ENCODE measurements around the gene MKLN1.
"Not testable (repeated sequence)": the region's sequence is repeated elsewhere in the genome, so short reads cannot be mapped to it uniquely, and the experiment has no call there.

Gene MKLN1

DNA sequence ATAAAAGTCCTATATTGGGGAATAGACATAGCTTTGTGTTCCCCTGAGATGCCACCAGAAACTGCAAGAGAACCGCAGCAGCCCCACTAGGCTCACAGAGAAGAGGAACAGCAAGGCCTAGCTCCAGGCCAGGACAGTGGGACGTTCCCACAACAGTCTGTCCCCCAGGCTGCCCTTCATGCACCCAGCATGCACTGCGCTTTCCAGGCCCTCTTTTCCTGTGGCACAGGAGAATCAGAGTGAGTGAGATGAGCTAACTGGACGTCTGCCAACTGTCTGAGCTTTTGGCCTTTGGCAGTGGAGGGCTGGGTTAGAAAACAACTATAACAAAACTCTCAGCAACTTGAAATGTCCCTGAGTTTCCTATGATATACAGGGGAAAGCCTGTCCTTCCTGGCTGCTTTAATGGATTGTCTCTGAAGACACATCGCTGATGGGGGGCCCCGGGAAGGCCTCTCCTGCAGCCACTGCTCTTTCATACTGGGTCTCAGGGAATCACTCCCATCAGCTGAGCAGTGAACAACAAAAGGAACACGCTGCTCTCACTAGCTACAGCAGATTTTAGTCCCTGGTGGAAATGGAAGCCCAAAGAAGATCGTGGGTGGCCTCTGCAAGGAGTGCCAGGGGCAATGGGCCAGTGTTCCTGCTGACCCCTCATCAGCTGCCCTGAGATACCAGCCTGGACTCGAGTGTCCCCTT, 175.3 kb downstream of the MKLN1 start:
- no peak overlapping the region for H3K4me3 ChIP-seq (ENCODE audit: insufficient read depth, low read length, poor library complexity, severe bottlenecking)
- no peak overlapping the region for H2AFZ ChIP-seq (ENCODE audit: low read depth, low read length, severe bottlenecking)
- H3K9me3 ChIP-seq (ENCODE audit: insufficient read depth, low read length), result no peaks in the 10 kb centered on the region
- H3K79me2 ChIP-seq (ENCODE audit: insufficient read depth, low read length), result no peaks in the 10 kb centered on the region
- no peaks in the 10 kb centered on the region for H4K20me1 ChIP-seq (ENCODE audit: low read depth, low read length)
- no peaks in the 10 kb centered on the region for H3K9me2 ChIP-seq (replicated peaks; ENCODE audit: insufficient read depth, low read length)
- no peak overlapping the region for H3K4me2 ChIP-seq (ENCODE audit: low read depth, low read length, poor library complexity, severe bottlenecking)
- no peak overlapping the region for H3K9ac ChIP-seq (ENCODE audit: low read length)
- H3F3A ChIP-seq (ENCODE audit: insufficient read depth), result no peaks in the 10 kb centered on the region; the same call in 1 of the 2 replicates
- H3K27ac ChIP-seq (ENCODE audit: low read depth, low read length), result no peak overlapping the region
- no peaks in the 10 kb centered on the region for H3K36me3 ChIP-seq (ENCODE audit: low read length)
- no peak for TF ChIP-seq EZH2phosphoT487 (conservative IDR thresholded peaks at IDR 0.05; ENCODE audit: low read length)
- H3K27me3 ChIP-seq (ENCODE audit: low read length), result no peaks in the 10 kb centered on the region

DNA sequence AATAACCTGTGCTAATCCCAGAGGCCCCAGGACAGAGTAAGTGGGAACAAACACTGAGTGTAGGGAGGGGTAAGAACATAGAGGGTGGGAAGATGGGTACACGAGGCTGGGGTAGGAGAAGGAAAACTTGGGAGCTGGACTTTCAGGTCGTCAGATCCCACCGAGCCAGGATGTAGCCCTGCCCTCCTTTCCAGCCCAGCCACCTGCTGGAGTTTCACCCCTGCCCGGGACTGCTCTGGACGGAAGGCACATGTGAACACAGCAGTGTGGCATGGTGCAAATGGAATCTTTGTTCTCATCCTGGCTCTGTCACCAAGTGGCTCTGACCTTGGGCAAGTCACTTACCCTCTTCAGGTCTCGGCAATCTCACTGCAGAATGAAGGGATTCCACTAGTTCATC, 176.0 kb downstream of the MKLN1 start:
- no peak overlapping the region for H3K4me3 ChIP-seq (ENCODE audit: insufficient read depth, low read length, poor library complexity, severe bottlenecking)
- H2AFZ ChIP-seq (ENCODE audit: low read depth, low read length, severe bottlenecking), result no peak overlapping the region
- H3K36me3 ChIP-seq (ENCODE audit: low read length), result no peaks in the 10 kb centered on the region
- no peaks in the 10 kb centered on the region for H4K20me1 ChIP-seq (ENCODE audit: low read depth, low read length)
- no peak for TF ChIP-seq EZH2phosphoT487 (conservative IDR thresholded peaks at IDR 0.05; ENCODE audit: low read length)
- TF ChIP-seq, protein P1, sequence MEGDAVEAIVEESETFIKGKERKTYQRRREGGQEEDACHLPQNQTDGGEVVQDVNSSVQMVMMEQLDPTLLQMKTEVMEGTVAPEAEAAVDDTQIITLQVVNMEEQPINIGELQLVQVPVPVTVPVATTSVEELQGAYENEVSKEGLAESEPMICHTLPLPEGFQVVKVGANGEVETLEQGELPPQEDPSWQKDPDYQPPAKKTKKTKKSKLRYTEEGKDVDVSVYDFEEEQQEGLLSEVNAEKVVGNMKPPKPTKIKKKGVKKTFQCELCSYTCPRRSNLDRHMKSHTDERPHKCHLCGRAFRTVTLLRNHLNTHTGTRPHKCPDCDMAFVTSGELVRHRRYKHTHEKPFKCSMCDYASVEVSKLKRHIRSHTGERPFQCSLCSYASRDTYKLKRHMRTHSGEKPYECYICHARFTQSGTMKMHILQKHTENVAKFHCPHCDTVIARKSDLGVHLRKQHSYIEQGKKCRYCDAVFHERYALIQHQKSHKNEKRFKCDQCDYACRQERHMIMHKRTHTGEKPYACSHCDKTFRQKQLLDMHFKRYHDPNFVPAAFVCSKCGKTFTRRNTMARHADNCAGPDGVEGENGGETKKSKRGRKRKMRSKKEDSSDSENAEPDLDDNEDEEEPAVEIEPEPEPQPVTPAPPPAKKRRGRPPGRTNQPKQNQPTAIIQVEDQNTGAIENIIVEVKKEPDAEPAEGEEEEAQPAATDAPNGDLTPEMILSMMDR (IDR thresholded peaks at IDR 0.05; ENCODE audit: insufficient read depth, low read length, poor library complexity, severe bottlenecking), result no peak
- H3K9me2 ChIP-seq (replicated peaks; ENCODE audit: insufficient read depth, low read length), result no peaks in the 10 kb centered on the region
- no peaks in the 10 kb centered on the region for H3K27me3 ChIP-seq (ENCODE audit: low read length)
- no peak overlapping the region for H3K4me2 ChIP-seq (ENCODE audit: low read depth, low read length, poor library complexity, severe bottlenecking)
- H3K79me2 ChIP-seq (ENCODE audit: insufficient read depth, low read length), result no peaks in the 10 kb centered on the region
- no peak overlapping the region for H3K9ac ChIP-seq (ENCODE audit: low read length)
- H3K9me3 ChIP-seq (ENCODE audit: insufficient read depth, low read length), result no peaks in the 10 kb centered on the region
- H3K27ac ChIP-seq (ENCODE audit: low read depth, low read length), result no peak overlapping the region
- H3F3A ChIP-seq (ENCODE audit: insufficient read depth), result no peaks in the 10 kb centered on the region; the same call in 1 of the 2 replicates

DNA sequence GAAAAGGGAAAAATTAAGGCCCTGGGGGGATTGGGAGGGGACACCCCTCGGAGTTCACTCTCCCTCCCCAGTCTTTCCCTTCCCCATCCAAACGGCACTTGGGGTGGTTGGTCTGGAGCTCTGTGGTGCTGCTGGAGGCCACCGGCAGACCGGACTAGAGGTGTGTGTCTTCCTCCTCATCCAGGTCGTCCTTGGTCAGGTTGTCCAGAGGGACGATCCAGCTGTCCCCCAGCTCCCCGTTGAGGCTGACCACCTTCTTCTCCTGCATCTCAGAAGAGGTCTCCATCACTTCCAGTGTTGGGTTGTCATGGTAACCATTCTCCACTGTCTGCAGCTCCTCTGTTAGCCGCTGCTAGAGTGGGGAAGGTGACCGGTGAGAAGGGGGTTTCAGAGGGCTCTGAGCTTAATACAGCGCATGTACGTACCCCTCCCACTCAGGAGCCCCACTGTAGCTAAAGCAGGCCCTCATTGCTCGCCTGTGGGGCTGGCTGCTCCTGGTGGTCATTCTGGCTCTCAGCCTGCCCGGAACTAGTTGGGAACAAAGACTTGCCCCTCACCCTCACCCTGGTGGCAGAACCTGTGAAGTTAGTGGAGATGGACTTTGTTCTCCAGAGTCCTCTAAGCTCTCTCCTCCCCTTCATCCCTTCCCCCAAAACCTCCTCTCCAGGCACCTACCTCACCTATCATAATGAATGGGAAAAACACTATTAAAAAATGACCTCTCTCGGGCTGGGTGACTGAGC, 176.7 kb downstream of the MKLN1 start:
- Histone ChIP-seq H4K20me1 (ENCODE audit: low read depth, low read length) (no peaks in the 10 kb centered on the region), H3K9me3 (ENCODE audit: insufficient read depth, low read length) (no peaks in the 10 kb centered on the region), H3K27me3 (ENCODE audit: low read length) (no peaks in the 10 kb centered on the region), H3K79me2 (ENCODE audit: insufficient read depth, low read length) (no peaks in the 10 kb centered on the region), H3K27ac (ENCODE audit: low read depth, low read length) (no peak overlapping the region), H3K36me3 (ENCODE audit: low read length) (no peaks in the 10 kb centered on the region), H3K4me2 (ENCODE audit: low read depth, low read length, poor library complexity, severe bottlenecking) (no peak overlapping the region), H2AFZ (ENCODE audit: low read depth, low read length, severe bottlenecking) (no peak overlapping the region), H3K9me2 (replicated peaks; ENCODE audit: insufficient read depth, low read length) (no peaks in the 10 kb centered on the region), H3K4me3 (ENCODE audit: insufficient read depth, low read length, poor library complexity, severe bottlenecking) (no peak overlapping the region), H3K9ac (ENCODE audit: low read length) (no peak overlapping the region), H3F3A (ENCODE audit: insufficient read depth) (no peaks in the 10 kb centered on the region; the same call in 1 of the 2 replicates)
- TF ChIP-seq, protein P1 (IDR thresholded peaks at IDR 0.05; ENCODE audit: insufficient read depth, low read length, poor library complexity, severe bottlenecking), result no peak
- TF ChIP-seq EZH2phosphoT487 (conservative IDR thresholded peaks at IDR 0.05; ENCODE audit: low read length), result no peak

DNA sequence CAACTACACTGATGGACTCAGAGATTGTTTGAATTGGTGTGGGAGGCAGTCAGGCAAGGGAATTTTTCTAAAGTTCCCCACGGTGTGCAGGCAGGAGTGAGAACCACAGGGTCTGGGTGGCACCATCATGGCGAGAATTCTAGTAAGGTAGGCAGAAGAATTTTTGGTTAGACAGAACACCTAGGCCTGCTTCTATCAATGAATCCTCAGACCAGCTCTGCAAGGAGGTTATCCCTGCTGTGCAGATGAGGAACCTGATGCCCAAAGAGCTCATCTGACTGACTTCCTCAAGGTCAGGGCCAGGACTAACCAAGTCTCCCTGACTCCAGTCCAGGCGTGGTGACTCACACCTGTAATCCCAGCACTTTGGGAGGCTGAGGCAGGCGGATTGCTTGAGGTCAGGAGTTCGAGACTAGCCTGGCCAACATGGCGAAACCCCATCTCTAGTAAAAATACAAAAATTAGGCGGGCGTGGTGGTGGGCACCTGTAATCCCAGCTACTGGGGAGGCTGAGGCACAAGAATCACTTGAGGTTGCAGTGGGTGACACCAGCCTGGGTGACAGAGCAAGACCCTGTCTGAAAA, 177.5 kb downstream of the MKLN1 start:
- H3K27ac ChIP-seq (ENCODE audit: low read depth, low read length); H3F3A ChIP-seq (ENCODE audit: insufficient read depth); H3K36me3 ChIP-seq (ENCODE audit: low read length); H4K20me1 ChIP-seq (ENCODE audit: low read depth, low read length); H3K9me3 ChIP-seq (ENCODE audit: insufficient read depth, low read length); H3K9me2 ChIP-seq (replicated peaks; ENCODE audit: insufficient read depth, low read length); H3K9ac ChIP-seq (ENCODE audit: low read length); H3K4me2 ChIP-seq (ENCODE audit: low read depth, low read length, poor library complexity, severe bottlenecking); H3K4me3 ChIP-seq (ENCODE audit: insufficient read depth, low read length, poor library complexity, severe bottlenecking); H3K79me2 ChIP-seq (ENCODE audit: insufficient read depth, low read length); H2AFZ ChIP-seq (ENCODE audit: low read depth, low read length, severe bottlenecking); H3K27me3 ChIP-seq (ENCODE audit: low read length): not testable (repeated sequence)

Data from SU-DHL-6 (cell line).